ENCODE results near the gene SPATA24. TPM values are rescaled to one million over a fixed set of nuclear protein-coding genes. Genes with fewer than 3 reads are reported as not detected.

Gene SPATA24
- polyA plus RNA-seq, 1 experiment: 3.9 TPM

GRCh38 chr5:139368613-139369012 lies 35.3 kb downstream of the SPATA24 start:
- Histone ChIP-seq H3K27me3 (ENCODE audit: control insufficient read depth, insufficient read depth, low read length) (no peaks in the 10 kb centered on the region), H3K4me3 (ENCODE audit: low read depth, low read length) (no peak overlapping the region), H3K27ac (ENCODE audit: low read depth, low read length) (peak overlapping the region; percentile 43), H3K9me3 (ENCODE audit: control insufficient read depth, insufficient read depth, low read length) (no peaks in the 10 kb centered on the region)
- ChIA-PET POLR2A (interaction anchor here (0.5 to 1.0 kb wide), 2 partner anchors 26 to 27 kb away, joined by 3 to 5 read pairs; partner anchors contain the start of gene PAIP2), CTCF (interaction anchor here (0.6 to 1.2 kb wide), 2 partner anchors 49 to 54 kb away, joined by 3 to 4 read pairs; no protein-coding TSS in a partner anchor)
- TF ChIP-seq CTCF (IDR thresholded peaks at IDR 0.05; ENCODE audit: low read depth, low read length): no peak
- no peak for DNase-seq (ENCODE audit: low read depth, low spot score)

GRCh38 chr5:139364466-139364865 lies 39.4 kb downstream of the SPATA24 start:
- no peaks in the 10 kb centered on the region for H3K9me3 ChIP-seq (ENCODE audit: control insufficient read depth, insufficient read depth, low read length)
- POLR2A ChIA-PET: interaction anchor here (0.6 kb wide), 1 partner anchor 18 kb away, joined by 3 read pairs; no protein-coding TSS in a partner anchor
- no peak for DNase-seq (ENCODE audit: low read depth, low spot score)
- TF ChIP-seq CTCF (IDR thresholded peaks at IDR 0.05; ENCODE audit: low read depth, low read length): no peak
- H3K27ac ChIP-seq (ENCODE audit: low read depth, low read length): no peak overlapping the region
- no peaks in the 10 kb centered on the region for H3K27me3 ChIP-seq (ENCODE audit: control insufficient read depth, insufficient read depth, low read length)
- H3K4me3 ChIP-seq (ENCODE audit: low read depth, low read length): no peak overlapping the region
- CTCF ChIA-PET: no interaction called here

- no peak for TF ChIP-seq CTCF (IDR thresholded peaks at IDR 0.05; ENCODE audit: low read depth, low read length)
- no peaks in the 10 kb centered on the region for H3K9me3 ChIP-seq (ENCODE audit: control insufficient read depth, insufficient read depth, low read length)
- ChIA-PET CTCF (no interaction called here), POLR2A (interaction anchor here (0.6 kb wide), 1 partner anchor 17 kb away, joined by 3 read pairs; no protein-coding TSS in a partner anchor)
- no peak overlapping the region for H3K4me3 ChIP-seq (ENCODE audit: low read depth, low read length)
- no peak overlapping the region for H3K27ac ChIP-seq (ENCODE audit: low read depth, low read length)
- no peak for DNase-seq (ENCODE audit: low read depth, low spot score)
- no peaks in the 10 kb centered on the region for H3K27me3 ChIP-seq (ENCODE audit: control insufficient read depth, insufficient read depth, low read length)
Measured at GRCh38 chr5:139363937-139364336, 40.0 kb downstream of the SPATA24 start.

- Histone ChIP-seq H3K27me3 (ENCODE audit: control insufficient read depth, insufficient read depth, low read length) (no peaks in the 10 kb centered on the region), H3K9me3 (ENCODE audit: control insufficient read depth, insufficient read depth, low read length) (no peaks in the 10 kb centered on the region), H3K27ac (ENCODE audit: low read depth, low read length) (no peak overlapping the region), H3K4me3 (ENCODE audit: low read depth, low read length) (no peak overlapping the region)
- TF ChIP-seq CTCF (IDR thresholded peaks at IDR 0.05; ENCODE audit: low read depth, low read length): no peak
- DNase-seq (ENCODE audit: low read depth, low spot score): no peak
- POLR2A ChIA-PET: interaction anchor here (0.9 kb wide), 1 partner anchor 12 kb away, joined by 6 read pairs; no protein-coding TSS in a partner anchor
- CTCF ChIA-PET: interaction anchor here (0.6 kb wide), 1 partner anchor 61 kb away, joined by 3 read pairs; no protein-coding TSS in a partner anchor
Measured at GRCh38 chr5:139361835-139362429, 42.0 kb downstream of the SPATA24 start.

- TF ChIP-seq CTCF (IDR thresholded peaks at IDR 0.05; ENCODE audit: low read depth, low read length): no peak
- no peak for DNase-seq (ENCODE audit: low read depth, low spot score)
Measured at GRCh38 chr5:139360384-139360783, 43.5 kb downstream of the SPATA24 start.

More at GRCh38 chr5:139360384-139360783, 43.5 kb downstream of the SPATA24 start:
- H3K4me3 ChIP-seq (ENCODE audit: low read depth, low read length): no peak overlapping the region
- H3K9me3 ChIP-seq (ENCODE audit: control insufficient read depth, insufficient read depth, low read length): no peaks in the 10 kb centered on the region
- POLR2A ChIA-PET: interaction anchor here (0.9 kb wide), 1 partner anchor 19 kb away, joined by 4 read pairs; the partner anchor contains the start of gene PAIP2
- H3K27me3 ChIP-seq (ENCODE audit: control insufficient read depth, insufficient read depth, low read length): no peaks in the 10 kb centered on the region
- H3K27ac ChIP-seq (ENCODE audit: low read depth, low read length): no peak overlapping the region
- CTCF ChIA-PET: no interaction called here

All from AG04450 (cell line).